Smooth muscle cell (in vitro differentiated cells): Measurements from ENCODE around the gene DEFB131B. TPM values are rescaled to one million over a fixed set of nuclear protein-coding genes. Genes with fewer than 3 reads are reported as not detected.

Experiments
- DNase-seq: peaks from one replicate; lab custom pipeline; 2025; ENCODE audit not compliant: unreplicated experiment; lab: John Stamatoyannopoulos, UW
- H2AFZ ChIP-seq: fragments of 200-600 bp; sonication (generic); 2 replicates; pipeline ENCODE4 v1.6.0; 2016; ENCODE audit warnings: antibody characterized with exemption, low read depth, mild to moderate bottlenecking
- H3F3A ChIP-seq: fragments of 200-600 bp; sonication (generic); 2 replicates; pipeline ENCODE4 v1.6.0; 2017; ENCODE audit warnings: antibody characterized with exemption, low read depth
- H3K27ac ChIP-seq: fragments of 200-600 bp; sonication (generic); 2 replicates; pipeline ENCODE4 v1.5.1; 2016; ENCODE audit warnings: low read depth, mild to moderate bottlenecking
- H3K27me3 ChIP-seq: fragments of 200-600 bp; sonication (generic); 2 replicates; pipeline ENCODE4 v1.6.1; 2016; ENCODE audit warnings: low read depth, mild to moderate bottlenecking
- H3K36me3 ChIP-seq: fragments of 200-600 bp; sonication (generic); 2 replicates; pipeline ENCODE4 v1.5.1; 2016; ENCODE audit warnings: low read depth
- H3K4me1 ChIP-seq: fragments of 200-600 bp; sonication (generic); 2 replicates; pipeline ENCODE4 v1.5.1; 2016; ENCODE audit warnings: low read depth
- H3K4me2 ChIP-seq: fragments of 200-600 bp; sonication (generic); 2 replicates; pipeline ENCODE4 v1.6.0; 2016; ENCODE audit warnings: mild to moderate bottlenecking
- H3K4me3 ChIP-seq: fragments of 200-600 bp; sonication (generic); 2 replicates; pipeline ENCODE4 v1.5.1; 2016; ENCODE audit warnings: mild to moderate bottlenecking
- H3K79me2 ChIP-seq: fragments of 200-600 bp; sonication (generic); 2 replicates; pipeline ENCODE4 v1.6.0; 2016; ENCODE audit warnings: low read depth, mild to moderate bottlenecking
- H3K9ac ChIP-seq: fragments of 200-600 bp; sonication (generic); 2 replicates; pipeline ENCODE4 v1.6.0; 2016; ENCODE audit warnings: low read depth
- H3K9me3 ChIP-seq: fragments of 200-600 bp; sonication (generic); replicated peaks from 2 replicates; pipeline ENCODE4 v1.5.1; 2016; ENCODE audit warnings: low read depth
- H4K20me1 ChIP-seq: fragments of 200-600 bp; sonication (generic); 2 replicates; pipeline ENCODE4 v1.6.0; 2016; ENCODE audit warnings: low read depth
- WGBS: methylation state at CpG from one replicate; pipeline ENCODE4 v1.1.7; 2016; ENCODE audit warnings: low lambda C conversion rate; 5-methylcytosine and 5-hydroxymethylcytosine counted together
- polyA plus RNA-seq: library from polyadenylated mRNA; unstranded; fragments of >200 nt; fragmentation: Nextera tagmentation; extraction: Ambion mirVana; gene quantifications from 2 replicates; pipeline ENCODE4 v1.2.1, GENCODE V29; 2016
- small RNA-seq: library from RNA; depleted of rRNA; stranded (forward); fragments of <200 nt; gene quantifications from one replicate; pipeline ENCODE3, GENCODE V24; 2014
- total RNA-seq: library from RNA; depleted of rRNA; stranded (reverse); fragments of >200 nt; gene quantifications from 2 replicates; pipeline ENCODE4 v1.2.3, GENCODE V29; 2014
- TF ChIP-seq, protein P1 (sequence below): fragments of 200-600 bp; sonication (generic); IDR thresholded peaks from 2 replicates; pipeline ENCODE4 v1.5.1; 2017; ENCODE audit warnings: borderline replicate concordance, mild to moderate bottlenecking, antibody characterized with exemption; ENCODE audit not compliant: insufficient read depth, poor library complexity, severe bottlenecking

DEFB131B gene
- total and polyA plus RNA-seq, 2 experiments from 2014 or later, result not detected

DNA sequence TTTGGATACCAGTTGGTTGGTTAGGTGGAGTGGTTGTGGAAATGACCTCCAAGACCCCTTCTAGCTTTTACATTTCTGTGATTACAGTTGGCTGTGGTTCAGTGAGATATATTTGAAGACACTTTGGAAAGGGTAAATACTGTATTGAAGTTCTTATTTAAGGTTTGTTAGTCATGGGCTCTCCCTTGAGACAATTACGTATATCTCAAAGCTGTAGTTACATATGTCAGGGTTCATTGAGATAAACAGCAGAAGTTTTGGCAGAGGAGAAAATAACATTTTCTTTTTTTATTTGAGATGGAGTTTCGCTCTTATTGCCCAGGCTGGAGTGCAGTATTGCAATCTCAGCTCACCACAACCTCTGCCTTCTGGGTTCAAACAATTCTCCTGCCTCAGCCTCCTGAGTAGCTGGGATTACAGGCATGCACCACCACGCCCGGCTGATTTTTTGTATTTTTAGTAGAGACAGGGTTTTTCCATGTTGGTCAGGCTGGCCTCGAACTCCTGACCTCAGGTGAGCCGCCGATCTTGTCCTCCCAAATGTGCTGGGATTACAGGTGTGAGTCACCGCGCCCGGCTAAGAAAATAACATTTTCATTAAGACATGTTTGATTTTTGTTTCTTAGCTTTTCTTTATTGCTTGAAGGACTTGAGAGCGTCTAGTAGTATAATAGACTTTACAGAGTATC, 52.4 kb downstream of the DEFB131B start:
- no peak for DNase-seq
- Histone ChIP-seq H3K4me3 (no peak overlapping the region), H2AFZ (no peak overlapping the region), H3K36me3 (no peaks in the 10 kb centered on the region), H3F3A (no peaks in the 10 kb centered on the region), H3K9me3 (no peaks in the 10 kb centered on the region), H3K9ac (no peak overlapping the region), H4K20me1 (peaks cover 61% of the 10 kb centered on the region), H3K4me2 (peak overlapping the region; percentile 98), H3K27me3 (no peaks in the 10 kb centered on the region), H3K4me1 (peaks cover 17% of the 10 kb centered on the region), H3K79me2 (peaks cover 82% of the 10 kb centered on the region), H3K27ac (no peak overlapping the region)
- WGBS, result 89% methylated on average over 11 of the region's 11 CpGs
- TF ChIP-seq, protein P1, sequence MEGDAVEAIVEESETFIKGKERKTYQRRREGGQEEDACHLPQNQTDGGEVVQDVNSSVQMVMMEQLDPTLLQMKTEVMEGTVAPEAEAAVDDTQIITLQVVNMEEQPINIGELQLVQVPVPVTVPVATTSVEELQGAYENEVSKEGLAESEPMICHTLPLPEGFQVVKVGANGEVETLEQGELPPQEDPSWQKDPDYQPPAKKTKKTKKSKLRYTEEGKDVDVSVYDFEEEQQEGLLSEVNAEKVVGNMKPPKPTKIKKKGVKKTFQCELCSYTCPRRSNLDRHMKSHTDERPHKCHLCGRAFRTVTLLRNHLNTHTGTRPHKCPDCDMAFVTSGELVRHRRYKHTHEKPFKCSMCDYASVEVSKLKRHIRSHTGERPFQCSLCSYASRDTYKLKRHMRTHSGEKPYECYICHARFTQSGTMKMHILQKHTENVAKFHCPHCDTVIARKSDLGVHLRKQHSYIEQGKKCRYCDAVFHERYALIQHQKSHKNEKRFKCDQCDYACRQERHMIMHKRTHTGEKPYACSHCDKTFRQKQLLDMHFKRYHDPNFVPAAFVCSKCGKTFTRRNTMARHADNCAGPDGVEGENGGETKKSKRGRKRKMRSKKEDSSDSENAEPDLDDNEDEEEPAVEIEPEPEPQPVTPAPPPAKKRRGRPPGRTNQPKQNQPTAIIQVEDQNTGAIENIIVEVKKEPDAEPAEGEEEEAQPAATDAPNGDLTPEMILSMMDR, result no peak

DNA sequence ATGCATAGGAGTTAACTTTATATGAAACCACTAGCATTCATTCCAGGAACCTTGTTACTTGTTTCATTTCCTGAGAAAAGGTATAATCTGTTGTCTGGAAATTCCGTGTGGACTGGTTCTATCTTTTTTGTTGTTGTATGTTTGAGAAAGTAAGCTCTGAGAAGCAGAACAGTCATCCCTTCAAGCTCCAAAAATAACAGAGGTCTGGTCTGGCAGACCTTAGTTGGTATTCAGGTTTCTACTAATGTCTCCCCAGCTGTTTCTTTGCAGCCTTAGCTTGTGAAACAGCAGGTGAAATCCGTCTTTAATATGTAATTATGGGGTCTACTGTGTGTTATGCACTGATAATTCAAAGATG, 53.0 kb downstream of the DEFB131B start:
- H3K4me2 ChIP-seq, result no peak overlapping the region
- TF ChIP-seq, protein P1, result no peak

DNA sequence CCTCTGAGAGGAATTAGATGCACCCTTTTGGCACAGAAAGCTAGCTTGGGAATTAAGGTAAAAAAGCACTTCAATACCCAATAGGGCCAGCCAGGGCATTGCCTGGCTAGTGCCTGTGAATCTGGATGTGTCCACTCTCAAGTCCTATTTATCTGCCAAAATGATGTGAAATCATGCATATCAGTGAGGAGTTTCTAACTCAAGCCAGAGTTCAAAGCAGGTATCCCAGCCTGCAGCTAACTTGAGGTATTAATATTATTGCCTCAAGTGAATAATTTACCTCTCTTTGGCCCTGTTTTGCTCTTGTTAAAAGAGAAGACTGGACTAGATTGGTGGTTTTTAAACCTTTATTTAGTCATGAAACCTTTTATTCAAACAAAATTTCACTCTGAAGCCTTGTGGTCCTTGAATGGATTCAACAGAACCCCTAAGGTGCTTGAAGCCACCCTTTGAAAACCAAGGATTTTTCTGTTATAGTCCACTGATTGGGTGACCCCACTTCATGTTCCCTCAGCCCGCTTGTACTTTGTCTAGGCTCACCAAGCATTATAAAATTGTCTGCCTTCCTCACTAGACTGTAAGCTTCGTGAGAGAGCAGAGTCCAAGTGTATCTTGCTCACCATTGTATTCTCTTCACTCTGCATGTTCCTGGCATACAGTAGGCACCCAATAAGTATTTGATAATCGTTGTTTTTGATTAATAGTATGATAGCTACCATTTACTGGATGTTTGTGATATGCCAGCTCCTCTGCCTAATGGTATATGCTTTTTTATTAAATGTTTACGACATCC, 55.1 kb downstream of the DEFB131B start:
- Histone ChIP-seq H2AFZ (no peak overlapping the region), H3K9ac (no peak overlapping the region), H3K4me3 (no peak overlapping the region), H3F3A (no peaks in the 10 kb centered on the region), H3K4me1 (peaks cover 10% of the 10 kb centered on the region), H3K79me2 (peaks cover 98% of the 10 kb centered on the region), H3K36me3 (no peaks in the 10 kb centered on the region), H3K4me2 (no peak overlapping the region), H3K27ac (no peak overlapping the region), H4K20me1 (peaks cover 84% of the 10 kb centered on the region), H3K27me3 (no peaks in the 10 kb centered on the region), H3K9me3 (no peaks in the 10 kb centered on the region)
- TF ChIP-seq, protein P1, result no peak
- WGBS, result 97% methylated on average over 4 of the region's 4 CpGs
- DNase-seq, result no peak

More for the DNA sequence above, 53.0 kb downstream of the DEFB131B start:
- Histone ChIP-seq H3K36me3 (no peaks in the 10 kb centered on the region), H3K9ac (no peak overlapping the region), H3K79me2 (peaks cover 87% of the 10 kb centered on the region), H4K20me1 (peaks cover 66% of the 10 kb centered on the region), H3F3A (no peaks in the 10 kb centered on the region), H3K4me1 (peaks cover 17% of the 10 kb centered on the region), H2AFZ (no peak overlapping the region), H3K27me3 (no peaks in the 10 kb centered on the region), H3K27ac (no peak overlapping the region), H3K9me3 (no peaks in the 10 kb centered on the region), H3K4me3 (no peak overlapping the region)
- DNase-seq, result no peak
- 73% methylated on average over 2 of the region's 2 CpGs for WGBS

Small RNA genes lying within 50 kb of the gene (small RNA-seq; reads per million reads assigned to genes)
- gene RNA5SP342, result not detected

Other genes with a start within 250 kb of the DEFB131B start
- gene DEFB108B, start 45.3 kb upstream of the DEFB131B start, total RNA-seq, result not detected in 2 replicates
- not detected in 2 replicates for gene DEFB108B, start 45.3 kb upstream of the DEFB131B start, polyA plus RNA-seq
- gene XNDC1N, start 50.1 kb downstream of the DEFB131B start, total RNA-seq, result 1.1 and 7.1 TPM in 2 replicates
- 1.4 and 1.9 TPM in 2 replicates for gene XNDC1N, start 50.1 kb downstream of the DEFB131B start, polyA plus RNA-seq
- 35.3 and 49.5 TPM in 2 replicates for gene RNF121, start 50.6 kb downstream of the DEFB131B start, total RNA-seq
- gene RNF121, start 50.6 kb downstream of the DEFB131B start, polyA plus RNA-seq, result 34.4 and 34.9 TPM in 2 replicates
- gene IL18BP, start 120.5 kb downstream of the DEFB131B start, total RNA-seq, result 4.5 and 10.5 TPM in 2 replicates
- 0.55 and 4.6 TPM in 2 replicates for gene IL18BP, start 120.5 kb downstream of the DEFB131B start, polyA plus RNA-seq
- 79.4 and 107 TPM in 2 replicates for gene NUMA1, start 202.1 kb downstream of the DEFB131B start, total RNA-seq
- 72.4 and 92.1 TPM in 2 replicates for gene NUMA1, start 202.1 kb downstream of the DEFB131B start, polyA plus RNA-seq
- 1.1 and 3.4 TPM in 2 replicates for gene LRRC51, start 202.4 kb downstream of the DEFB131B start, total RNA-seq
- 6.1 and 7.1 TPM in 2 replicates for gene LRRC51, start 202.4 kb downstream of the DEFB131B start, polyA plus RNA-seq
- 72.2 and 74.1 TPM in 2 replicates for gene LAMTOR1, start 224.8 kb downstream of the DEFB131B start, total RNA-seq
- 117 and 148 TPM in 2 replicates for gene LAMTOR1, start 224.8 kb downstream of the DEFB131B start, polyA plus RNA-seq
- not detected in 2 replicates for gene TOMT, start 227.5 kb downstream of the DEFB131B start, total RNA-seq
- gene TOMT, start 227.5 kb downstream of the DEFB131B start, polyA plus RNA-seq, result not detected in 2 replicates
- 12.2 and 19.0 TPM in 2 replicates for gene ANAPC15, start 234.2 kb downstream of the DEFB131B start, total RNA-seq
- 42.2 and 51.9 TPM in 2 replicates for gene ANAPC15, start 234.2 kb downstream of the DEFB131B start, polyA plus RNA-seq